Endothelial cell of umbilical vein (primary cell): ENCODE results near the gene TSPAN9. TPM values are rescaled to one million over a fixed set of nuclear protein-coding genes. Genes with fewer than 3 reads are reported as not detected.

Experiments
- BruUV-seq: library from RNA; stranded (reverse); fragments of 400-500 nt; replicated peaks from 2 replicates; lab custom pipeline; 2021; lab: Mats Ljungman, UMichigan
- CTCF ChIA-PET: fragments of 300-600, 350-600 bp; sonication (Branson Sonifier 250); formaldehyde crosslinking; loops from one replicate; lab custom pipeline; 2021; ENCODE audit warnings: antibody characterized with exemption, inconsistent platforms; lab: Charles Lee
- POLR2A ChIA-PET: fragments of 300-600, 350-600 bp; sonication (Branson Sonifier 250); formaldehyde crosslinking; loops from one replicate; lab custom pipeline; 2021; ENCODE audit warnings: antibody characterized with exemption, inconsistent platforms; lab: Charles Lee
- DNase-seq: peaks from one replicate; pipeline ENCODE4 v3.0.0-alpha.2; 2011; ENCODE audit warnings: low read depth, low spot score
- FAIRE-seq: peaks from 2 replicates; lab custom pipeline; 2011; peaks lifted over from hg19 to GRCh38; lab: Jason Lieb, UNC
- H2AFZ ChIP-seq: 2 replicates; pipeline ENCODE4 v1.6.0; 2012; ENCODE audit warnings: low read depth, low read length, control low read depth, inconsistent platforms
- H3K27ac ChIP-seq: 2 replicates; pipeline ENCODE4 v1.5.1; 2011; ENCODE audit warnings: low read depth, mild to moderate bottlenecking, control low read depth, low read length, moderate library complexity; ENCODE audit not compliant: insufficient read depth
- H3K27me3 ChIP-seq, 2 experiments: 2 replicates each; pipeline versions ENCODE4 v1.6.0 to v1.6.1; 2011; ENCODE audit warnings: low read length in 2 of 2, mixed read lengths in 1 of 2; ENCODE audit not compliant: control insufficient read depth in 2 of 2, insufficient read depth in 2 of 2
- H3K36me3 ChIP-seq, 2 experiments: 2 replicates in 1 of 2; 3 replicates in 1 of 2; pipeline ENCODE4 v1.5.1; 2011; ENCODE audit warnings: low read length in 2 of 2, mild to moderate bottlenecking in 1 of 2, moderate library complexity in 1 of 2; ENCODE audit not compliant: control insufficient read depth in 2 of 2, insufficient read depth in 2 of 2; ENCODE audit errors: extremely low read depth in 1 of 2
- H3K4me1 ChIP-seq: 3 replicates; pipeline ENCODE4 v1.5.1; 2011; ENCODE audit warnings: mild to moderate bottlenecking, low read length; ENCODE audit not compliant: control insufficient read depth, insufficient read depth; ENCODE audit errors: extremely low read depth
- H3K4me2 ChIP-seq: 2 replicates; pipeline ENCODE4 v1.6.1; 2011; ENCODE audit warnings: low read length, control low read depth, mixed read lengths; ENCODE audit not compliant: insufficient read depth
- H3K4me3 ChIP-seq, 3 experiments: fragments of 200-600 bp in 1 of 3; sonication (generic), shearing (Covaris generic) in 1 of 3; replicated peaks in 1 of 3; 2 replicates each; pipeline ENCODE4 v1.5.1; 2011 to 2016; ENCODE audit warnings: control low read depth in 3 of 3, low read length in 3 of 3, mild to moderate bottlenecking in 2 of 3, inconsistent platforms in 1 of 3, low read depth in 1 of 3, moderate library complexity in 1 of 3; ENCODE audit not compliant: insufficient read depth in 1 of 3
- H3K79me2 ChIP-seq: 2 replicates; pipeline ENCODE4 v1.6.0; 2012; ENCODE audit warnings: low read length, inconsistent platforms; ENCODE audit not compliant: control insufficient read depth, insufficient read depth
- H3K9ac ChIP-seq: replicated peaks from 2 replicates; pipeline ENCODE3; 2011; ENCODE audit warnings: low read length, control low read depth; ENCODE audit not compliant: insufficient read depth; ENCODE audit errors: extremely low read depth
- H3K9me1 ChIP-seq: replicated peaks from 3 replicates; pipeline ENCODE4 v1.6.0; 2011; ENCODE audit warnings: mild to moderate bottlenecking, low read length; ENCODE audit not compliant: control insufficient read depth, insufficient read depth; ENCODE audit errors: extremely low read depth
- H3K9me3 ChIP-seq: replicated peaks from 2 replicates; pipeline ENCODE4 v1.5.1; 2012; ENCODE audit warnings: low read length, inconsistent platforms; ENCODE audit not compliant: control insufficient read depth, insufficient read depth
- H4K20me1 ChIP-seq: replicated peaks from 2 replicates; pipeline ENCODE3; 2011; ENCODE audit warnings: mild to moderate bottlenecking, low read length; ENCODE audit not compliant: control insufficient read depth, insufficient read depth; ENCODE audit errors: extremely low read depth
- CTCF ChIP-seq, 2 donors: IDR thresholded peaks; 1 replicate in 1 of 2; 2 replicates in 1 of 2; pipeline ENCODE4 v1.5.1; 2011; ENCODE audit warnings: low read length in 2 of 2, mild to moderate bottlenecking in 2 of 2, moderate library complexity in 2 of 2, control low read depth in 1 of 2, inconsistent platforms in 1 of 2, low read depth in 1 of 2; ENCODE audit not compliant: insufficient read depth in 1 of 2; ENCODE audit errors: extremely low read depth in 1 of 2
- EZH2 ChIP-seq: IDR thresholded peaks from 2 replicates; pipeline ENCODE4 v1.6.1; 2012; ENCODE audit warnings: borderline replicate concordance, low read depth, mild to moderate bottlenecking, moderate library complexity, low read length, inconsistent platforms; ENCODE audit not compliant: severe bottlenecking
- FOS ChIP-seq: IDR thresholded peaks from 2 replicates; pipeline ENCODE4 v1.6.1; 2011; ENCODE audit warnings: mild to moderate bottlenecking, low read length, moderate library complexity, borderline replicate concordance; ENCODE audit not compliant: insufficient read depth
- GATA2 ChIP-seq: IDR thresholded peaks from 2 replicates; pipeline ENCODE4 v1.7.0; 2011; ENCODE audit warnings: low read depth, mild to moderate bottlenecking, moderate library complexity, mixed read lengths, low read length; ENCODE audit not compliant: insufficient read length, insufficient read depth
- JUN ChIP-seq: IDR thresholded peaks from 2 replicates; pipeline ENCODE4 v1.6.1; 2011; ENCODE audit warnings: borderline replicate concordance, low read depth; ENCODE audit not compliant: insufficient read length, insufficient read depth
- MAX ChIP-seq: IDR thresholded peaks from 2 replicates; pipeline ENCODE4 v1.6.1; 2011; ENCODE audit not compliant: insufficient read depth, insufficient read length
- MYC ChIP-seq: IDR thresholded peaks from one replicate; pipeline ENCODE4 v1.6.1; 2011; ENCODE audit warnings: mild to moderate bottlenecking, low read depth, low read length
- POLR2A ChIP-seq: IDR thresholded peaks from 2 replicates; pipeline ENCODE4 v1.6.1; 2012; ENCODE audit warnings: low read depth, mild to moderate bottlenecking, control low read depth, low read length
- POLR2AphosphoS5 ChIP-seq: IDR thresholded peaks from 2 replicates; pipeline ENCODE4 v1.6.1; 2012; ENCODE audit warnings: low read depth, mild to moderate bottlenecking, control low read depth, low read length, moderate library complexity; ENCODE audit not compliant: insufficient read depth
- dilution Hi-C: fragments of 300-500 bp; cut with MboI; formaldehyde crosslinking; loops from one replicate; pipeline ENCODE4 v1.15.0; 2019; ENCODE audit warnings: low sequenced_read_pairs; ENCODE audit not compliant: extremely low pct_ligation_motif_present
- intact Hi-C: fragments of 100-400 bp; cut with micrococcal nuclease; formaldehyde crosslinking; loops from one replicate; pipeline ENCODE4 v1.10.0; 2022
- polyA plus RNA-seq, 4 experiments: library from polyadenylated mRNA; depleted of rRNA in 3 of 4; stranded (reverse) in 3 of 4; unstranded in 1 of 4; fragments of >200 nt; gene quantifications; 2 replicates each; pipeline versions ENCODE4 v1.2.1 to v1.2.3, GENCODE V29; 2011 to 2012; ENCODE audit warnings: missing spikeins in 1 of 4
- total RNA-seq: library from RNA; stranded (reverse); gene quantifications from 2 replicates; pipeline ENCODE4 v1.2.3, GENCODE V29; 2021

The TSPAN9 gene
- total and polyA plus RNA-seq, 2 donors (not counting 3 experiments of a cell fraction or from before 2014, with no cell fraction given): 43.3 to 66.8 TPM

GRCh38 chr12:3326156-3326849 is 249.1 kb downstream of the TSPAN9 start:
- intact Hi-C loops: no loop called here
- BruUV-seq: no TSS peak
- CTCF ChIA-PET: interaction anchor here (0.9 kb wide), 1 partner anchor 26 kb away, joined by 4 read pairs; no protein-coding TSS in a partner anchor

More at GRCh38 chr12:3326156-3326849, 249.1 kb downstream of the TSPAN9 start:
- H3K27ac ChIP-seq: no peak overlapping the region
- H3K79me2 ChIP-seq: no peaks in the 10 kb centered on the region
- H3K27me3 ChIP-seq: peaks cover 0 to 2% of the 10 kb centered on the region in 2 experiments
- no peak overlapping the region for H2AFZ ChIP-seq
- TF ChIP-seq JUN: no peak
- TF ChIP-seq CTCF (IDR thresholded peaks at IDR 0.05; ENCODE audit: extremely low read depth in 1 of 2, insufficient read depth in 1 of 2, low read depth in 1 of 2, low read length in 2 of 2): no peak
- TF ChIP-seq FOS: no peak
- no peak for TF ChIP-seq EZH2
- no peak for TF ChIP-seq POLR2AphosphoS5
- TF ChIP-seq GATA2: no peak
- no peak for TF ChIP-seq MYC
- TF ChIP-seq POLR2A: no peak
- TF ChIP-seq MAX: no peak
- FAIRE-seq (no peak), DNase-seq (no peak)
- no peak overlapping the region for H3K9ac ChIP-seq
- dilution Hi-C loops: no loop called here
- H3K4me1 ChIP-seq: no peaks in the 10 kb centered on the region
- no peaks in the 10 kb centered on the region for H4K20me1 ChIP-seq
- H3K4me2 ChIP-seq: no peak overlapping the region
- H3K36me3 ChIP-seq: no peaks in the 10 kb centered on the region
- POLR2A ChIA-PET: no interaction called here
- H3K9me1 ChIP-seq: no peaks in the 10 kb centered on the region
- no peaks in the 10 kb centered on the region for H3K9me3 ChIP-seq
- H3K4me3 ChIP-seq: no peak overlapping the region
